ENCODE results near the gene SLC39A8.

Gene SLC39A8

DNA sequence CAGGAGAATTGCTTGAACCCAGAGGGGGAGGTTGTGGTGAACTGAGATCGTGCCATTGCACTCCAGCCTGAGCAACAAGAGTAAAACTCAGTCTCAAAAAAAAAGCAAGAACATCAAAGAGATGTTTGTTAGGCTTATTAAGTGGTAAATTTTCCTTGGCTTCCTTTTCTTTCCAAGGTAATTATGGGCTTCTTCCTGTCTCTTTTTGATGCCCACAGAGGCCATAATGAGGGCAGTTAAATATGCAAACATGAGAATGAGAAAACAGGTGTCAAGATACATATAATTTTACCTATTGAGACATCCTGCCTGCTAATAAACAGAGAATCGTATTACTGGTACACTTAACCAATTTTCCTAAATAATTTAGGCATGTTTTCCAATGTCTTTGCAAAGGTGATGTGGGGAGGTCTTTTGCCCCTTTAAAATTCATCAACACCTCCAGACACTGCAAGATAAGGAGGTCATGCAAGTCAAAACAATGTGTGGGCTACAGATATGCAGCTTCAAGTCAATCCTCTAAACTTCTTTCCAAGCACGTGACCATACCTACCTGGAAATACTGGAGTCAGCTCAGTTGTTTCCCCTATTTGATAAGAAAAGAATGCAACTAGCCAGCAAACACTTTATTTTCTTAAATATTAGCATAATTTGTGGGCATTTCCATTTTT, 2.7 kb downstream of the SLC39A8 start:
- DNase-seq, result no peak

DNA sequence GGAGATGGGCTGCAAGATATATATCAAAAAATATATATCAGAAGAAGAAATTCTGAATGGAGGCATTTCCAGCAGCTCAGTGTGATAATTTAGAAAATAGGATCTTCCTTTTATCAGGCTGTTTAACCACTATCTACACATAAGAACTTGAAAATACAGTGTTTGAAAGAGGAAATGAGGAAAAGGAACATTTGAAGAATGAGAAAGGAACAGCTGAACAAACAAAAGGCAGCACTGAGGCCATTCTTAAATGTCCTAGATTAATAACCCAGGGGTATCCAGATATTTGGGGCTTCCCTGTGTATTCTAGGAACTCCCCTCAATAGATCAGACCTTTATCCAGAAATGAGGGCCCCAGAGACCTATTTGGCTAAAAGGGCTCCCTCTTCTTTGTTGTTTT, 4.1 kb downstream of the SLC39A8 start:
- DNase-seq, result no peak

DNA sequence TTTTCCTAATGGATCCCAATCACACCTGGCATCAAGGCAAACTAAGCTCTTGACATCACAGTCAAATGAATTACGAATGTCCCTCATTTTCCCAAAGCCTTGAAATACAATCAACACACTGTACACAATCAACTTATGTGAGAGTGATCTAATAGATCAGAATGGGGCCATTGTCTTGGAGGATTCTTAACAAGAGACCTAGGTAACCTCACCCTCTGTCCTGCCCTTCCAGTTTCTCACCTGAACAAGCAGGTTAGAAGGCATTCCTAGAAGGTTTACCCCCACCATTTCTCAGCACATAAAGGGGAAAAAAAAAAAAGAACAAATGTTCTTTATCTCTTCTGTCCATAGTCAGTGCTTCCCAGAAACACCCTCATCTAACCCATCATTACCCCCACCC, 6.3 kb downstream of the SLC39A8 start:
- DNase-seq, result no peak

DNA sequence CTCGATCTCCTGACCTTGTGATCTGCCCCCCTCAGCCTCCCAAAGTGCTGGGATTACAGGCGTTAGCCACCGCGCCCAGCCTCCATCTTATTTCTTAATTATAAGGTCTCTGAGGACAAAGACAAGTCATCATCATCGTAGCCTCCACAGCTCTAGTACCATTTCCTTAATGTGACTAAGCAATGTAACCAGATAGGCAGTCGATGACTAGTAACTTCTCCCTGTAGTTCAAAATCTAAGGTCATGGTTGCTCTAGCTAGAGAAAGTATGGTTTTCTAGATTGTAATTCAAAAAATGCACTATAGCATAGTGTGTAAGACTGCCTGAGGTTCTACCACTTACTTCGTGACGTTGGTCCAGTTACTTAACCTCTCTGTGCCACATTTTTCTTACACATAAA, 6.9 kb downstream of the SLC39A8 start:
- no peak for DNase-seq

DNA sequence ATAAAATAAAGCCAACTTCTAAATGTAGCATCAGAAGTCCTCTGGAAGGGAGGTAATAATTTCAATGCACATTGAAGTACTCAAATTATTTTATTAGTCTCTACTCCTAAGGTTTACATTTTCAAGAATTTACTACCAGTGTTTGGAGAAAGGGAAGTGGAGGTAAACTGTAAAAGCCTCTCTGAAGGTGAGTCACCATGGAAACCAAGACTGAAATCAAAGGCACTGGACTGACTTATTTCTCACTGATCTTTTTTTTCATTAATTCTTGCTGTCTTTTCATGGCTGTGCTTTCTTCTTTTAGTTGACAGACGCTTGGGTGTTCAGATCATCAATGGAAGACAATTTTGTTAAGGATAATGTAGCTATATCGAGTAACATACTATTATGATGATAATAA, 9.7 kb downstream of the SLC39A8 start:
- DNase-seq, result no peak

DNA sequence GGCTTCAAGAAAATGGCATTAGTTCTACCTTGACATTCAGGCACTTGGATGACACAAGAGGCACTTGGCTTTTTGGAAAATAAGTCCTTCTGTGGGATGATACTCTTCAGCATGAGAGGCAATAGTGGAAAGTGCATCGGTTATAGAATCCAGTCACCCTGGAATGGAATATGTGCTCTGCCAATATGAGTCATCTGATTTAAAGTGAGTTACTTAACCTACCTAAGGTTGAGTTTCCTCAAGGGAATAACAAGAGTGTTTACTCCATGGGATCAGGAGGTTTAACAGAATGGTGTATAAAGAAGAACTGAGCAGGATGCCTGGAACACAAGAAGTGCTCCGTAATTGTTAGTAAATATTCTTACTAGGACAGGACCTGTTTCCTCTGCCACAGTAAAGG, 10.7 kb downstream of the SLC39A8 start:
- no peak for DNase-seq

DNA sequence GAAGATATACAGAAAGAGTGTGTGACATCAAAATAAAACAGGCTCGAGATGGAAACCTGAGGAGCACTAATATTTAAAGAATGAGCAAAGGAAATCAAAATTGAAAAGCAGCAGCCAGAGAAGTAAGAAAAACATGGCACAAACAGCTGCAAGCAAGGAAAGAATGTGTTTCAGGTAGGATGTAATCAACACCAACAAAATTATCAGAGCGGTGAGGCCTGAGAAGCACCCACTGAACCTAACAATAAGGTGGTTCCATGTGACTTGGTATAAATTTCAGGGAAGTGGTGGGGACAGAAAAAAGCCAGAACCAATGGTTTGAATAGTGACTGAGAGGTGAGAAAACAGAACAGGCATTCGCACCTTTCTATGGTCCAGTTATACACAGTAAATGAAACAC, 11.5 kb downstream of the SLC39A8 start:
- no peak for DNase-seq

DNA sequence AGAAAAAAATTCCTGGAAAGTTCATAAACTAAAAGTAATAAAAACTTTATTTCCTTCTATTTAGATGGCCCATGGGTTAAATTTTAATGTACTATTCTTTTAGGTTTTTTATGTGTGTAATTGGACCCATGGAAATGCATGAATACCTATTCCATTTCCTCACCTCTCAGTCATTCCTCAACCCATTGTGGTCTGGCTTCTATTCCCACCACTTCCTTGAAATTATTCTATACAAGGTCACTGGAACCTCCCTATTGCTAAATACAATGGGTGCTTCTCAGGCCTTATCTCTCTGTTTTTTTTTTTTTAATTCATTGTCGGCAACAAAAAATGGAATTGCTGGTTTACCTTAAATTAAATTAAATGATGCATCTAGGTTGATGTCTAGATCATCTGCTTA, 17.2 kb downstream of the SLC39A8 start:
- no peak for DNase-seq

DNA sequence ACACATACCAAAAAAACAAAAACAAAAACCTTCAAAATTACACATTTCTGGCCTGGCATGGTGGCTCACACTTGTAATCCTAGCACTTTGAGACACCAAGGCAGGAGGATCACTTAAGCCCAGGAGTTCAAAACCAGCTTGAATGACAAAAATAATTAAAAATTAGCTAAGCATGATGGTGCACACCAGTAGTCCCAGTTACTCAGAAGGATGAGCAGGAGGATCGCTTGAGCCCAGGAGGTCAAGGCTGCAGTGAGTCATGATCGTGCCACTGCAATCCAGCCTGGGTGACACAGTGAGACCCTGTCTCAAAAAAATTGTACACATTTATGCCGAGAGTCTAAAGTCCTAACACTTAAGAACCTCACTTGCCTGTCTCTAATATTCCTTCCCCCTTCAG, 18.3 kb downstream of the SLC39A8 start:
- no peak for DNase-seq

DNA sequence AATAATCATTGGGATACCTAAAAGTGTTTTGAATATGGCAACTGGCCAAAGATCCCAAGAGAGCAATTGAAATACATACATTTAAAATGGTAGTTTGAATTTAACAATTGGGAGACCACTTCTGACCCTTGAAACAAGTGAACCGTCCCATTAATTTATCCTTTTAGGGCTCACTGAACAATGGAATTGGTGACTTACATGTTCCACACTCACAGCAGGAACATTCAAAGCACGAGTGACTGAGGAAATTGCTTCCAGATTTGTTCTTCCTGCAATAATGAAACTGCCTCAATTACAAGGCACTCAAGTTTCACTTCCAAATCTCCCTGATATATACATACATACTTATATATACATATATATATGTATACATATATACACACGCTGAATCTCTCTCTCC, 20.6 kb downstream of the SLC39A8 start:
- no peak for DNase-seq

DNA sequence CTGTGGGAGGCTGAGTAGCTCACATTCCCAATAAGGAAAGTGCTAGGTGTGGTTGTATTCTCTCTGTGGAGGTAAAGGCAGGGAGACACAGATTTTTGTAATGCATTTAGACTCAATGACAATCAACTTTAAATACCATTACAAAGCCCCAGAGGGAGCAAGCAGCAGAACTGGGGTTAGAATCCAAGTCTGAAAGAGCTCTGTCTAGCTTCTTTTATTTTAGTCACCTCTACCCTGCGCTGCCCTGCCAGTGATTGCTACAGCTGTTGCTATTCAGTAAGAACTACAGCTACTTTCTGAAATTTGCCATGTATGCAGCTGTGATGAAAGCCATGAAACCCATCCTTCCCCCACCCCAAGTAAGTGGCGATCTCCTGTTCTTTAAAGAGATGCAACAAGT, 22.5 kb downstream of the SLC39A8 start:
- no peak for DNase-seq

DNA sequence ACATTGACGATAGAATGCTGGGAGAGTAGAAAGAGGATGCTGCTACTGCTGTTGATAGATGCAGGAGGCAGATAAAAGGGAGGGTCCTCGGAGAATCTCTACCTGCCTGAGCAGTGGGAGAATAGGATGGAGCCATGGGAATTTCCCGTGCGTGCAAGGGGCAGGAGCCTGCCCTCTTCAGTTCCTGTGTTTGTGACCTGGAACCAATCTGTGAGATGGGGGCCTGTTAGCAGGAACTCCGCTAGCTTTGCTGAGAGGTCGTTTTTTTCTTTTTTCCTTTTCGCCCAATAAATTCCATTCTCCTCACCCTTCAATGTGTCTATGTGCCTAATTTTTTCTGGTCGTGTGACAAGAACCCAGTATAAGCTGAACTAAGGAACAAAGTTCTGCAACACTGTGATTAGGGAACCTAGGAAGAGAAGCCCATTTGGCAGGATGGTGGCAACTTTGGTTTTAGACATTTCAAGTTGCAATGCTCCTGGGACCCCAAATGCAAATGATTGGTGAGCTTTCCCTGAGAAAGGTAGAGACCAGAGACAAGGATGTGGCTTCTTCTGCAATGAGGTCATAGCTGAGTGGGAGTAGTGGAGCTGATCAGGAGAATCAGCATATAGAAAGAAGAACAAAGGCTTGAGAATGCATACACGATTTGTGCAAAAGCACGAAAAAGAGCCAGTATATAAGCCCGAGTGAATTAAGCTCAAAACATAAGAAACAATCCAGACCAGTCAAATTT, 23.9 kb downstream of the SLC39A8 start:
- DNase-seq, result no peak

DNA sequence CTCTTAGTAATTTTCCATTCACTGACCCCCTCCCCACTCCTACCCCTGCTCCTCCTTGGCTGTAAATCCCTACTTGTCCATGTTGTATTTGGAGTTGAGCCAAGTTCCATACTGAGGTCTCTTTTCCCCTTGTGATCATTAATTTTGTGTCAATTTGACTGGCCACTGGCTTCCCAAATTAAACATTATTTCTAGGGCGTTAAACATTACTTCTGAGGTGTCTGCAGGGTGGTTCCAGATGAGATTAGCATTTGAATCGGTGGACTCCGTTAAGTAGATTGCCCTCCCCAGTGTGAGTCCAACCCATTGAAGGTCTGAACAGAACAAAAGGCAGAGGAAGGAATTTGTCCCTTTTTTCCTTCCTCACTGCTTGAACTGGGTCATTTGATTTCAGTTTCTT, 25.7 kb downstream of the SLC39A8 start:
- no peak for DNase-seq

DNA sequence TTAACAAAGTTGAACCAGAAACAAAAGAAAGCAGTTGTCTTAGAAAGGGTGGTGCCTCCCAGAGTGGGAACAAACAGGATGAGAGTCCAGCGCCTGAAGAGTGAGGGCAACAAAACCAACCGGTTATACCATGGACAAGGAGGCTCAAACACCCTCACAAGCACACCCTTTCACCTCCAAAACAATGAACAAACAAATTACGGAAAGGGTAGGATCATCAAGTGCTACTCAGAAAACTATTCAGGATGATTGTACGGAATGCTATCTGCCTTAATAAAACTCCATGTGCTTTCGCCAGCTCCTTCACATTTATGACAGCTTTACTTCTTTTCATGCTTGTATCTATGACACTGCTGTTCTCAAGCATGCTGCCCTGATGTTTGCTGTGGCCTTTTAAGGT, 26.8 kb downstream of the SLC39A8 start:
- DNase-seq, result no peak

DNA sequence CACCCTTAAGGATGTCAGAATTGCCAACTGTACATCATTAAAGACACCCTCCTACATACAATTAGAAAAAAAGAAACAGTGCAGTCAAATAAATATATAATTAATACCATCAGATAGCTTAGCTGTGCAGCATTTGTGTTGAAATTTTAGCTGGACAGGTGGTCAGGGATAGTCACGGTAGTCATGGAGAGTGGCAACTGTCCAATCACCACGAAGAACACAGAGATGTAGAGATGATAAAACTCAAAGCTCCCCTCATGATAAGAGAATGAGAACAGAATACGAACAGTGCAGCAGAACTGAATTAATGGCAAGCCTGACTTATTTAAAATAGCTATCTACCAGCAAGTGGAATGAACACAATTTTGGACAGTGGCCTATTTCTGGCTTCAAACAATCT, 27.2 kb downstream of the SLC39A8 start:
- no peak for DNase-seq

DNA sequence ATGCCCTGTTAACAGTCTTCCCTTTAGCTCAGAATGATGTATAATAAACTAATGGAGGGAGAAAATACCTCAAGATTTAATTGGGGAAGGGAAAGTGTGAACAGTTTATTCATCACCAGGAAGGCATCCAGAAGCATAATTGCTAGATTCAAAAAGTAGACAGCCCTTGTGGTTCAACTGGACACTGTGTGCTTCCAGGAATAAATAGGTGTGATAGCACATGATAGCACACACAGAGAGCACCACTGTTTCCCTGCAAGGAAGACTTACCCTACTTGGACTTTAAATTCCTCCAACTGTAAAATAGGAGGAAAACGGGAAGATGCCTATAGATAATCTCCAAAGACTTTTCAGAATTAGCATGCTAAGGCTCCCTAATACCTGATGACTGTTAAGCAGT, 27.8 kb downstream of the SLC39A8 start:
- DNase-seq, result no peak

DNA sequence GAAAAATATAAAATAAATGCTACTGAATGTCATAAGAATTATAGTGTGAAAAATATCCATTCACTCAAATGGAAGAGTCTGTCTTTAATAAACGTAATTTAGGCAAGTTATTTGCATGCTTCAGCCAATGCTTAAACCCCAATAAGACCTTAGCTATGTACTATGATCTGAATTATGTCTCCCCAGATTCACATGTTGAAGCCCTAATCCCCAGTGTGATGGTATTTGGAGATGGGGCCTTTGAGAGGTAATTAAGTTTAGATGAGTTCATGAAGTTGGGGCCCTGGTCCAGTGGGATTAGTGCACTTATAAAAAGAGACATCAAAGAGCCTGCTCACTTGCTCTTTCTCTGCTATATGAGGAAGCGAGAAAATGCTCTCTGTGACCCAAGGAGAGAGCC, 28.7 kb downstream of the SLC39A8 start:
- no peak for DNase-seq

DNA sequence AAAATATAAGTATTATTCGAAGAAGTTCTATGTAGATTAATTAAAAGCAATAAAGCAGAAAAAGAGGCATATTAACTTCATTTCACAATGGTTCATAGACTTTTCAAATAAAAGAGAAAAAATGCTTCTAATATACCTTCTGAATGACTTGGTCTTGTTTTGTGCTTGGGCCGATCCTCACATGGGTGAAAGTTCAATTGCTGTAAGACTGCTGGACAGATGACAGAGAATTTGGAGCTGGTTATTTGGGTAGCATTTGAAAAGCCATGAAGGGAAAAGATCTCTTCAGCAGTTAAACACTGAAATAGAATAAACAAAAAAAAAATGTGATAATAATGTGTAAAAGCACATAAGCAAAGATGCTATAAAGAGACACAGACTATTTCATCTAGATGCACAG, 29.8 kb downstream of the SLC39A8 start:
- no peak for DNase-seq

DNA sequence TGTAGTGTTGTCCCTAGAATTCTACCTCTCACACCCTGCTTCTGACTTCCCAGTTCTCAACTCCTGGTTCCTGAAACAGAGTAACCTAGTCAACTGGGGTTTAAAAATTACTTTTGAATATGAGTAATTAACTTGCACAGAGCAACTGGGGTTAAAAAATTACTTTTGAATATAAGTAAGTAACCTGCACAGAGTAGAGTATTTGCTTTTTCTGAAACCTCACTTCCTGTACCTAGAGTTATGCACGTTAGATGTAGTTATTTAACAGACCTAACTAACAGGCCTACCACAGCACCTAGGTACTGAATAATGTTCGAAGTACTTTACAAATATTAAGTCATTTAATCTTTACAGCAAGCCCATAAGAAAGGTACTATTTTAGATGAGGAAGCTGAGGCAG, 32.9 kb downstream of the SLC39A8 start:
- no peak for DNase-seq

DNA sequence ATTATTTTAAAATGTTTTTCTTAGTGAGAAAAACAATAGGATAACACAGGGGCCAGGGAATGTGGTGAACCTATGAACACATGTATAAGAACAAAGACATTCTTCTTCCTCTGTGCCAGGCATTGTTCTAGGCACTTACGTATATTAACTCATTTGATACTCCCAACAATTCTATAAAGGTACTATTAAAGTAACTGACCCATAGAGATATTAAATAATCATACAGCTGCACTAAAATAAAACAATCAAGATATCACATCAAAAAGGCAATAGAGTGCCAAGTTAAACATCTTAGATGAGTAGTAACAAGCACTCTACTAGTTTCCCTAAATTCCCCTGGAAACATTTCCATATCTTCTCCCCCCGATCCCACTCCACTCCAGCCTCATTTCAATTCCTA, 33.4 kb downstream of the SLC39A8 start:
- no peak for DNase-seq

DNA sequence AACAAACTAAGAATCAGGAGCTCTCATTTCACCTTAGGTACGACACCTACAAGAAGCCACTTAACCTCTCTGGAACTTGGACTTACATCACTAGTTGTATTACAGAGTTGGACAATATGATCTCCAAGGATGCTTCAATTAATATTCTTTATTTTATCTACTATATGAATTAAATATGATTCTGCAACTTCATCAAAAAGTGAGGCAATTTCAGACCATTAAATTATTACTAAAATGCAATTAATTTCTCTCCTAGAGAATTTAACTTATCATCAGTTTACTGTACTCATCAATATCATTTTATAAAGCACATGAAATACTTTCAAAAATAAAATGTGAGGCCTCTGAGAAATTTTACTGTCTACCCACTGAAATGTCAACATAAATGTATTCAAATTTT, 33.9 kb downstream of the SLC39A8 start:
- no peak for DNase-seq

DNA sequence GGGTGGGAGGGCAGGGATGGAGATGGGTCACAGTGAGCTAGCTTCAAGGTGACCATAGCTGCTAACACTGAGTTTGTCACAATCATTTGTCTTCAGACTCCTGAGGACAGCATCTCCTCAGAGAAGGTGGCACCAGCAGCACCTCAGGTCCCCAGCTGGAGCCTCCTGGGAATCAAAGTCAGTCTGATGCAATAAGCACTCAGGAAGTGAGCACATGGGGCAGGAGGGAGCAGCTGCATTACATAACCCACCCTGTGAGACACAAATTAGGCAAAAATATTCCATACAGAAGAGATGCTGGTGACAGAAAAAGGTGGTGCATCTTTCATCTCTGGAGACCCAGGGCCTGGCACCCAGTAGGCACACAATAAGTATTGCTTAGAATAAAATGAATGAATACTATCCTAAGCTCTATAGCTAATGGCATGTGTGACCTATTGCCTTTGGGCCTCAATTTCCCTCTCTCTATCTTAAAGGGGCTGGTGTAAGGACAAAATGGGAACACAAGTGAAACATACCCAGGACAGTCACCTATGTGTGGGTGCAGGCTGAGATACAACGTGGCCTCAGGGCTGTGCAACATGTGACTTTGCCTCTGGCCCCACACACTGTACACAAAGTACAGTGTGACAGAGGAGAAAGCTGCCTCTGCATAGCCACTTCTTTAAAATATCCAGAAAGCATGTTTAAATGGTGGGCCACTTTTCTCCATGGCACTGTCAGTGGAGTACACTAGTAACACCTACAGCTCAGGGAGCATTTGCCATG, 37.1 kb downstream of the SLC39A8 start:
- DNase-seq, result no peak

DNA sequence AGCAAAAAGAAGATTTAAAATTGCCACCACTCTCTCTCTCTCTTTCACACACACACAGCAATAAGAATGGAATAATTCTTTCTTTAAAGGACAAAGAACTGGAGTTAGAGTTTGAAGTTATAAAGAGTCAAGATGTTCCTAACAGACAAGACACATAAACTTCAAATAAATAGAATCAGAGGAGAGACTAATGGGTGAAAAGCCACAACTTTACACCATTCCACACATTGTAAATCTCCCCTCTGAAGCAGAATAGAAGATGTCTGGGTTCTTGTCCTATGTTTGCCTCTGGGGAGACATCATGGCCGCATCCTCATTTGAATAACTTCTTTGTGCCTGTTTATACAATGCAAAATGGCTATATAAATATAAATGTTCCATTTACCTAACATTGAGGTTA, 39.6 kb downstream of the SLC39A8 start:
- DNase-seq, result no peak

DNA sequence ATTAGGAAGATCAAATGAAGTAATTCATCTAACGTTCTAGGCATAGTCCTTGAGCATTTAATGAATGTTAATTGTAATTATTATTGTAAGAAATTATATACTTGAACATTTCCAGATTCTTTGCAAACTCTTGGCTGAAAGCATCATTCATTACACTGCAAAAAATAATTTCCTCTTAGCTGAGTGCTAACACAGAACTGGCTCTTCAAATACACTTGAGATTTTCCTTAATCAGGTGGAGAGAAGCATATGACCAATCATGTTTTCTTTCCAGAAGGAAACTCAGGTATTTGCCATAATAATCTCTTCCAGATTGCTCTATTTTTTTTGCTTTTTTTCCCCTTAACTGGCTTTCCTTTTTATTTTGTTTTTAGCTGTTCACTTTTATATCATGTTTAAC, 42.5 kb downstream of the SLC39A8 start:
- no peak for DNase-seq

Measured in right kidney (tissue), 1 donor.